ENCODE results near the gene SSBP2. TPM values are rescaled to one million over a fixed set of nuclear protein-coding genes. Genes with fewer than 3 reads are reported as not detected.

Gene SSBP2
- total RNA-seq, 4 donors from 2014 or later = 38.6 to 58.5 (median 51.8) TPM

DNA sequence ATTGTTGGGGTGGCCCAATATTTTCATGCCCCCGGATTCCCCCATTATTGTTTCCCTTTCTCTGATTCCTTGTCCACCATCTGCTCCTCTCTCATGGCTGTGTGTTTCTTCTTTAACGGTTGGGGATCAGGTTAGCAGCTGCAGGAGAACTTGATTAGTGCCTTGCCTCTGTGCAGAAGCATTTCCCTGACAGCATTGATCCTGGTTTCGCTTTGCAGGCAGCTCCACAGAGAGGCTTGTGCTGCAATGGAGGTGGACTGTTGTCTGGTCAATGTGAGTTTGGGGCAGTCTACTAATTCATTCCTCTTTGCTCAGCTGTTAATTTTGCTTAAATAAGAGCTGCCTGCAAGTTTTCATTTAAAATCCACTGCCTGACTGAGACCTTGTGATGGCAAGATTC lies 32.5 kb upstream of the SSBP2 start:
- H3K4me1 ChIP-seq = peaks cover 32 to 39% of the 10 kb centered on the region in 2 donors
- no peaks in the 10 kb centered on the region for H3K9me3 ChIP-seq
- TF ChIP-seq, protein P1, sequence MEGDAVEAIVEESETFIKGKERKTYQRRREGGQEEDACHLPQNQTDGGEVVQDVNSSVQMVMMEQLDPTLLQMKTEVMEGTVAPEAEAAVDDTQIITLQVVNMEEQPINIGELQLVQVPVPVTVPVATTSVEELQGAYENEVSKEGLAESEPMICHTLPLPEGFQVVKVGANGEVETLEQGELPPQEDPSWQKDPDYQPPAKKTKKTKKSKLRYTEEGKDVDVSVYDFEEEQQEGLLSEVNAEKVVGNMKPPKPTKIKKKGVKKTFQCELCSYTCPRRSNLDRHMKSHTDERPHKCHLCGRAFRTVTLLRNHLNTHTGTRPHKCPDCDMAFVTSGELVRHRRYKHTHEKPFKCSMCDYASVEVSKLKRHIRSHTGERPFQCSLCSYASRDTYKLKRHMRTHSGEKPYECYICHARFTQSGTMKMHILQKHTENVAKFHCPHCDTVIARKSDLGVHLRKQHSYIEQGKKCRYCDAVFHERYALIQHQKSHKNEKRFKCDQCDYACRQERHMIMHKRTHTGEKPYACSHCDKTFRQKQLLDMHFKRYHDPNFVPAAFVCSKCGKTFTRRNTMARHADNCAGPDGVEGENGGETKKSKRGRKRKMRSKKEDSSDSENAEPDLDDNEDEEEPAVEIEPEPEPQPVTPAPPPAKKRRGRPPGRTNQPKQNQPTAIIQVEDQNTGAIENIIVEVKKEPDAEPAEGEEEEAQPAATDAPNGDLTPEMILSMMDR (IDR thresholded peaks at IDR 0.05) = no peak
- TF ChIP-seq POLR2A (IDR thresholded peaks at IDR 0.05) = no peak
- no peaks in the 10 kb centered on the region for H3K36me3 ChIP-seq
- WGBS, 2 donors = 69 to 75% methylated on average over 3 of the region's 3 CpGs
- no peak for DNase-seq
- H3K27ac ChIP-seq = no peak overlapping the region
- no peak overlapping the region for H3K4me3 ChIP-seq (replicated peaks in 1 of 3)
- intact Hi-C loops (cut with DNase I) = no loop called here
- H3K27me3 ChIP-seq = no peaks in the 10 kb centered on the region

DNA sequence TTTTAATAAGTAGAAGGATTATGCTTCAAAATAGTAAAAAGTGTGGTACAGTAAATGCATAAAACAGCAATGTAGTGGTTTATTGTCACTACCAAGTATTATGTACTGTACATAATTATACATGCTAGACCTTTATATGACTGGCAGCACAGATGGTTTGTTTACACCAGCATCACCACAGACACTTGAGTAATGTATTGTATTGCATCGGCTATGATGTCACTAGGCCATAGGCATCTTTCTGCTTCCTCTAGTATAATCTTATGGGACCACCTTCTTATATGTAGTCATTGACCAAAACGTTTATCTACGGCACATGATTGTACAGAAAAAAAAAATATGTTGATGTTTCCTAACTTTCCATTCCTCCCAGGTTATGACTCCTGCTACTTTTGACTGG lies 31.9 kb upstream of the SSBP2 start:
- H3K9me3 ChIP-seq = no peaks in the 10 kb centered on the region
- no peaks in the 10 kb centered on the region for H3K36me3 ChIP-seq
- no peaks in the 10 kb centered on the region for H3K27me3 ChIP-seq
- 87 to 92% methylated on average over 3 of the region's 3 CpGs for WGBS, 2 donors
- H3K27ac ChIP-seq = no peak overlapping the region
- TF ChIP-seq POLR2A (IDR thresholded peaks at IDR 0.05) = no peak
- TF ChIP-seq, protein P1 (IDR thresholded peaks at IDR 0.05) = no peak
- H3K4me3 ChIP-seq (replicated peaks in 1 of 3) = no peak overlapping the region
- intact Hi-C loops (cut with DNase I) = no loop called here
- no peak for DNase-seq
- H3K4me1 ChIP-seq = peaks cover 32 to 37% of the 10 kb centered on the region in 2 donors

DNA sequence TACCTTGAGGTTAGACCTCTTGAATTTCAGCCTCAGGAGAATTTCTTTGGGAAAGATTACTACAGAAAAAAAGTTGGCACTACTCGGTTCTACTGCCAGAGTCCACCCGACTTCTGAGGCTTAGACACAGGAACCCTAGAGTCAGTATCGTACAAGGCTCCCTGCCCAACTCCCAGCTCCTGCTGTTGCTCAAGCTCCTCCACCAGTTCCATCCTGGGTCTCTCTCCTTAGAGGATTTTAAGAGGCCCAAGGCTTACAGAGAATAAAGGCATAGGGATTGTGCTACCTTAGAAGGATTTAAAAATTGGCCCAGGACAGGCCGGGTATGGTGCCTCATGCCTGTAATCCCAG lies 29.0 kb upstream of the SSBP2 start:
- intact Hi-C loops (cut with DNase I) = no loop called here
- WGBS, 2 donors = 88 to 92% methylated on average over 4 of the region's 4 CpGs
- no peak for TF ChIP-seq POLR2A (IDR thresholded peaks at IDR 0.05)
- TF ChIP-seq, protein P1 (IDR thresholded peaks at IDR 0.05) = no peak
- DNase-seq = no peak
- no peaks in the 10 kb centered on the region for H3K36me3 ChIP-seq
- H3K4me1 ChIP-seq = peaks cover 17 to 20% of the 10 kb centered on the region in 2 donors
- H3K27ac ChIP-seq = peak overlapping the region; percentile 60 to 87 (median 76)
- H3K27me3 ChIP-seq = no peaks in the 10 kb centered on the region
- H3K4me3 ChIP-seq (replicated peaks in 1 of 3) = no peak overlapping the region
- H3K9me3 ChIP-seq = no peaks in the 10 kb centered on the region

DNA sequence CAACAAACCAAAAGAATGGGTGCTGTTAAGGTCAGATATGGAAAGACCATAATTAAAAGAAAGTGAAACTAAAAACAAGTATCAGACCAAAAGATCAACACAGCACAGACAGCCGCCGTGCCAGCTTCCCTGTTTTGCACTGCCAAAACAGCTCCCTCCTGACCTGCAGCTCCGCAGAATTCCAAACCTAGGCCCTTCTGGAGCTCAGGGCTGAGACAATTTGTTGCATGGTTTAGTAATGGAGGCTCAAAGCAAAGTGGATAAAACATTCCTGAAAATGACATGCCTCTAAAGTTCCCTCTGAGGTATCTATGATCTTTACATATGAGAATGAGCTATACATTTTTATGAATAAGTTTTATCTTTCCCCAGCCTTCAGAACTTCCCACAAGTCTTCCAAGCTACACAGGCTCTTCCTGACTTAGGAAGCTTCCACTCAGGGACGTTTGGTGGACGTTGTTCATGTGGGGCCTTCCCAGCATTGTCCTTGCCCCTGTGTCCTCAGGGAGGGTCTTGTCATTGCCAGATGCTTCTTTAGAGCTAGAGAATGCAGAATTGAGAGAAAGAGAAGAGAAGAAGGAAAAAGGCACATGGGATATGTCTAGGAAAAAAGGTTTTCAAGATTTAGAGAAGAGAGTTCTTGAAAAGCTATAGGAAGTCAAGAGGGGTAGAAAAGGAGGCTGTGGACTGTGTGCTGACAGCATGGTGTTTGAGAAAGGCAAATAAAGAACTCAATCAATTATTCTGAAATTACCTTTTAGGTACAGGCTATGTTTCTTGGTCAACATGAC lies 28.4 kb upstream of the SSBP2 start:
- Histone ChIP-seq H3K27me3 (no peaks in the 10 kb centered on the region), H3K36me3 (no peaks in the 10 kb centered on the region), H3K4me1 (peaks cover 17 to 20% of the 10 kb centered on the region in 2 donors), H3K27ac (peak overlapping the region; percentile 60 to 87 (median 76)), H3K4me3 (replicated peaks in 1 of 3) (no peak overlapping the region), H3K9me3 (no peaks in the 10 kb centered on the region)
- TF ChIP-seq POLR2A (IDR thresholded peaks at IDR 0.05) = no peak
- TF ChIP-seq, protein P1 (IDR thresholded peaks at IDR 0.05) = no peak
- intact Hi-C loops (cut with DNase I) = no loop called here
- DNase-seq = peak; percentile 72 to 83
- WGBS, 2 donors = 12 to 15% methylated on average over 5 of the region's 5 CpGs

DNA sequence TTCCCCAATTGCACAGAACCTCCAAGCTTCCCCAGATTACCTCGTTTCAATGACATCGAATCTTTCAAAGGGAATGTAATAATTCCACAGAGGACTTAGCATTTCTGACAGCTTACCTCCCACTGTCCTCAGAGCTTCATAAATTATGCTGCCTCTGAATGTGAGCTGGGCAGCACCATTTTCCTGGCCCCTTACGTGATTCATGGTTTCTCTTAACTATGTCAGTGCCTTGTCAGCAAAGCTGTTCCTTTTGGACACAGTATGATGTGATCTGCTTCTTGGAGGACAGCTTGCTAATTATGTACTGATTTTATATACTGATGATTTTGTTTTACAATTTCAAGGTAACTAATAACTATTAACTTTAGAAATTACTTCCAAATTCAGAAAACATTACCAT lies 27.7 kb upstream of the SSBP2 start:
- intact Hi-C loops (cut with DNase I) = no loop called here
- Histone ChIP-seq H3K36me3 (no peaks in the 10 kb centered on the region), H3K4me1 (peaks cover 17 to 20% of the 10 kb centered on the region in 2 donors), H3K27ac (peak overlapping the region; percentile 60 to 87 (median 76)), H3K27me3 (no peaks in the 10 kb centered on the region), H3K9me3 (no peaks in the 10 kb centered on the region), H3K4me3 (replicated peaks in 1 of 3) (no peak overlapping the region)
- TF ChIP-seq, protein P1 (IDR thresholded peaks at IDR 0.05) = no peak
- TF ChIP-seq POLR2A (IDR thresholded peaks at IDR 0.05) = no peak
- no peak for DNase-seq
- WGBS, 2 donors = 39 to 55% methylated on average over 3 of the region's 3 CpGs

Data from thyroid gland (tissue), 4 donors.